ENCODE measurements around the gene CNNM1.

DNA sequence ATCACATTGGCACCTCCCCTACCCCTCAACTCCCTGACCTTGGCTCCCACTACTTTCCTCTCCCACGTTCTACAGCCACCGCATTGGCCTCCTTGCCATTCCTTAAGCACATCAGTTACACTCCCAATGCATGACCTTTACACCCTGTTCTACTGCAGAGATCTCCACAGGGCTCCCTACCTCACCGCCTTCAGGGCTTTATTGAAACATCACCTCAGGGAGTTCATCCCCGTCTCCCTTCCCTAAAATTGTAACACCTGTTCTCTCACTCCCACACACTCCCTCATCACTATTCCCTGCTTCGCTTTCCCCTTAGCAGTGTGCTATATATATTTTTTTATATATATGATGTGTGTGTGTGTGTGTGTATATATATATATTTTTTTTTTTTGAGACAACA is 18.5 kb downstream of the CNNM1 start:
- TF ChIP-seq, protein P1, sequence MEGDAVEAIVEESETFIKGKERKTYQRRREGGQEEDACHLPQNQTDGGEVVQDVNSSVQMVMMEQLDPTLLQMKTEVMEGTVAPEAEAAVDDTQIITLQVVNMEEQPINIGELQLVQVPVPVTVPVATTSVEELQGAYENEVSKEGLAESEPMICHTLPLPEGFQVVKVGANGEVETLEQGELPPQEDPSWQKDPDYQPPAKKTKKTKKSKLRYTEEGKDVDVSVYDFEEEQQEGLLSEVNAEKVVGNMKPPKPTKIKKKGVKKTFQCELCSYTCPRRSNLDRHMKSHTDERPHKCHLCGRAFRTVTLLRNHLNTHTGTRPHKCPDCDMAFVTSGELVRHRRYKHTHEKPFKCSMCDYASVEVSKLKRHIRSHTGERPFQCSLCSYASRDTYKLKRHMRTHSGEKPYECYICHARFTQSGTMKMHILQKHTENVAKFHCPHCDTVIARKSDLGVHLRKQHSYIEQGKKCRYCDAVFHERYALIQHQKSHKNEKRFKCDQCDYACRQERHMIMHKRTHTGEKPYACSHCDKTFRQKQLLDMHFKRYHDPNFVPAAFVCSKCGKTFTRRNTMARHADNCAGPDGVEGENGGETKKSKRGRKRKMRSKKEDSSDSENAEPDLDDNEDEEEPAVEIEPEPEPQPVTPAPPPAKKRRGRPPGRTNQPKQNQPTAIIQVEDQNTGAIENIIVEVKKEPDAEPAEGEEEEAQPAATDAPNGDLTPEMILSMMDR (IDR thresholded peaks at IDR 0.05), result no peak
- no peak for TF ChIP-seq POLR2A (IDR thresholded peaks at IDR 0.05)
- TF ChIP-seq POLR2AphosphoS5 (IDR thresholded peaks at IDR 0.05), result no peak
